Umbilical cord (tissue), 1 donor: ENCODE results near the gene GDPGP1. TPM values are rescaled to one million over a fixed set of nuclear protein-coding genes. Genes with fewer than 3 reads are reported as not detected.

Experiments
- total RNA-seq: library from RNA; depleted of rRNA; stranded (reverse); fragments of >200 nt; gene quantifications from one replicate; pipeline ENCODE4 v1.2.3, GENCODE V29; 2014; ENCODE audit warnings: low replicate concordance; ENCODE audit not compliant: insufficient read depth

GDPGP1 gene
- total RNA-seq, 1 donor from 2014 or later: 6.3 TPM

Other genes starting within 250 kb of the GDPGP1 start
- 9.4 TPM for gene ZNF710, start 232.9 kb upstream of the GDPGP1 start, total RNA-seq
- 90.8 TPM for gene IDH2, start 131.7 kb upstream of the GDPGP1 start, total RNA-seq
- 20.7 TPM for gene SEMA4B, start 32.9 kb upstream of the GDPGP1 start, total RNA-seq
- 15.9 TPM for gene CIB1, start 268 bp upstream of the GDPGP1 start, total RNA-seq
- not detected for gene TTLL13, start 15.3 kb downstream of the GDPGP1 start, total RNA-seq
- 48.6 TPM for gene NGRN, start 31.5 kb downstream of the GDPGP1 start, total RNA-seq
- 8.2 TPM for gene ZNF774, start 118.1 kb downstream of the GDPGP1 start, total RNA-seq
- 247 TPM for gene IQGAP1, start 154.0 kb downstream of the GDPGP1 start, total RNA-seq